Renal pelvis (tissue), 12 donors: ENCODE data around the gene TPTE. TPM values are rescaled to one million over a fixed set of nuclear protein-coding genes. Genes with fewer than 3 reads are reported as not detected.
"Not testable (repeated sequence)": the region's sequence is repeated elsewhere in the genome, so short reads cannot be mapped to it uniquely, and the experiment has no call there.

ENCODE experiments used
- DNase-seq: peaks from one replicate; pipeline ENCODE4 v3.0.0-alpha.2; 2013
- long read RNA-seq, 16 experiments: transcript quantifications; one replicate each; lab custom pipeline, GENCODE V29; 2026
- polyA plus RNA-seq, 3 donors: library from polyadenylated mRNA; unstranded; fragments of 120-200 nt; gene quantifications; one replicate each; pipeline ENCODE4 v1.2.1, GENCODE V29; 2013; ENCODE audit not compliant: insufficient read length in 3 of 3

Gene TPTE
- polyA plus RNA-seq, result under 1 TPM in 1 of 3 donors, not detected in 2; 0.06 TPM
- long read RNA-seq, donor 1, result 0 reads
- long read RNA-seq, donor 2, result 0 reads
- long read RNA-seq, donor 3, result 0 reads
- long read RNA-seq, donor 4, result 0 reads
- long read RNA-seq, donor 5, result 0 reads
- long read RNA-seq, donor 6, result 0 reads
- long read RNA-seq, donor 7, result 0 reads
- long read RNA-seq, donor 8, result 0 reads
- long read RNA-seq, donor 9, result 0 reads
- long read RNA-seq, donor 10, result 0 reads
- long read RNA-seq, donor 11, result 0 reads
- long read RNA-seq, donor 12, result 0 reads
- long read RNA-seq, donor 13, result 0 reads
- long read RNA-seq, donor 14, result 0 reads
- long read RNA-seq, donor 15, result 0 reads
- long read RNA-seq, donor 16, result 0 reads

GRCh38 chr21:10521091-10521598 lies at the start of gene TPTE:
TPTE (plus strand) TSS chr21:10521583; CDS start chr21:10538724, 17,141 bp downstream.
- DNase-seq, result no peak

GRCh38 chr21:10471999-10472398 lies 49.4 kb upstream of the TPTE start:
- not testable (repeated sequence) for DNase-seq

GRCh38 chr21:10477794-10478193 lies 43.6 kb upstream of the TPTE start:
- DNase-seq, result not testable (repeated sequence)

GRCh38 chr21:10479875-10480274 lies 41.5 kb upstream of the TPTE start:
- not testable (repeated sequence) for DNase-seq

- DNase-seq, result not testable (repeated sequence)
These were observed 36.5 kb upstream of the TPTE start for GRCh38 chr21:10484864-10485263.

GRCh38 chr21:10490453-10490852 lies 30.9 kb upstream of the TPTE start:
- not testable (repeated sequence) for DNase-seq

GRCh38 chr21:10511116-10511515 lies 10.3 kb upstream of the TPTE start:
- DNase-seq, result no peak

- DNase-seq, result not testable (repeated sequence)
These were observed 4.5 kb upstream of the TPTE start for GRCh38 chr21:10516889-10517288.

- not testable (repeated sequence) for DNase-seq
These were observed 3.5 kb upstream of the TPTE start for GRCh38 chr21:10517904-10518303.

GRCh38 chr21:10521835-10522500 lies 585 bp downstream of the TPTE start:
- not testable (repeated sequence) for DNase-seq

GRCh38 chr21:10539956-10540355 lies 18.6 kb downstream of the TPTE start:
- DNase-seq, result no peak

- not testable (repeated sequence) for DNase-seq
These were observed 23.0 kb downstream of the TPTE start for GRCh38 chr21:10544376-10544775.

GRCh38 chr21:10547868-10548267 lies 26.5 kb downstream of the TPTE start:
- not testable (repeated sequence) for DNase-seq

- not testable (repeated sequence) for DNase-seq
These were observed 27.1 kb downstream of the TPTE start for GRCh38 chr21:10548331-10548954.

- DNase-seq, result not testable (repeated sequence)
These were observed 49.4 kb downstream of the TPTE start for GRCh38 chr21:10570803-10571202.

GRCh38 chr21:10574531-10575310 lies 53.3 kb downstream of the TPTE start:
- not testable (repeated sequence) for DNase-seq

GRCh38 chr21:10575311-10575667 lies 53.9 kb downstream of the TPTE start:
- DNase-seq, result no peak

- DNase-seq, result not testable (repeated sequence)
These were observed 57.5 kb downstream of the TPTE start for GRCh38 chr21:10578910-10579309.

GRCh38 chr21:10589115-10589514 lies 67.7 kb downstream of the TPTE start:
- DNase-seq, result not testable (repeated sequence)

- not testable (repeated sequence) for DNase-seq
These were observed 85.7 kb downstream of the TPTE start for GRCh38 chr21:10607074-10607473.

GRCh38 chr21:10614285-10614684 lies 92.9 kb downstream of the TPTE start:
- DNase-seq, result not testable (repeated sequence)

GRCh38 chr21:10616061-10616460 lies 94.7 kb downstream of the TPTE start:
- not testable (repeated sequence) for DNase-seq
